ENCODE results near the gene GRK1. TPM values are rescaled to one million over a fixed set of nuclear protein-coding genes. Genes with fewer than 3 reads are reported as not detected.

Gene GRK1
- not detected in 2 replicates for total RNA-seq (2021)
- percentile 3 among the genes with signal in this experiment for Bru-seq, nascent RNA
- BruChase-seq, experiment 1, labeled RNA remaining after a 2-hour chase, result percentile 9 among the genes with signal in this experiment
- percentile 5 among the genes with signal in this experiment for BruChase-seq, experiment 2, labeled RNA remaining after a 6-hour chase
- long read RNA-seq, result 0 reads

DNA sequence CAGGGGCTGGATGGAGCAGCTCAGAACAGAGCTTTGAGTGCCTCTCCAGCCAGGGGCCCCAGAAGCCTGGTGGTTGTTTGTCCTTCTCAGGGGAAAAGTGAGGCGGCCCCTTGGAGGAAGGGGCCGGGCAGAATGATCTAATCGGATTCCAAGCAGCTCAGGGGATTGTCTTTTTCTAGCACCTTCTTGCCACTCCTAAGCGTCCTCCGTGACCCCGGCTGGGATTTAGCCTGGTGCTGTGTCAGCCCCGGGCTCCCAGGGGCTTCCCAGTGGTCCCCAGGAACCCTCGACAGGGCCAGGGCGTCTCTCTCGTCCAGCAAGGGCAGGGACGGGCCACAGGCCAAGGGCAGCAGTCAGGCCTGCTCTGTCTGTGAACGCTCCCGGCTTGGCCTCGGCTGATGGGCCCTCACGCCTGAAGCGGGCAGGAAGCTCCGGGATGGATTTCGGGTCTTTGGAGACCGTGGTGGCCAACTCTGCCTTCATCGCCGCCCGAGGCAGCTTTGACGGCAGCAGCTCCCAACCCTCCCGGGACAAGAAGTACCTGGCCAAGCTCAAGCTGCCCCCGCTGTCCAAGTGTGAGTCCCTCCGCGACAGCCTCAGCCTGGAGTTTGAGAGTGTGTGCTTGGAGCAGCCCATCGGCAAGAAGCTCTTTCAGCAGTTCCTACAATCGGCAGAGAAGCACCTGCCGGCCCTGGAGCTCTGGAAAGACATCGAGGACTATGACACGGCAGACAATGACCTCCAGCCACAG, at the start of gene GRK1:
GRK1 (plus strand) TSS at position 269 of the 751 bp plus-strand sequence; CDS start at position 437, 168 bp downstream.
- no peak for DNase-seq
- Histone ChIP-seq H3K27ac (no peak within 1 kb of the TSS), H3K79me2 (ENCODE audit: low read depth) (no peaks in the 10 kb centered on the region), H3F3A (ENCODE audit: insufficient read depth, low read depth) (no peaks in the 10 kb centered on the region), H2AFZ (no peak within 1 kb of the TSS), H3K4me1 (replicated peaks; ENCODE audit: insufficient read depth) (no peaks in the 10 kb centered on the region), H3K9me2 (ENCODE audit: insufficient read depth) (no peaks in the 10 kb centered on the region), H3K27me3 (ENCODE audit: insufficient read depth, low read depth) (peaks cover 69% of the 10 kb centered on the region), H3K4me3 (no peak within 1 kb of the TSS), H3K4me2 (no peak within 1 kb of the TSS), H4K20me1 (ENCODE audit: insufficient read depth) (no peaks in the 10 kb centered on the region), H3K36me3 (ENCODE audit: low read depth) (no peaks in the 10 kb centered on the region), H3K9me3 (ENCODE audit: insufficient read depth, low read depth) (no peaks in the 10 kb centered on the region)
- intact Hi-C loops (cut with micrococcal nuclease; ENCODE audit: unreplicated experiment), result no loop called here
- no peak for TF ChIP-seq EZH2 (IDR thresholded peaks at IDR 0.05; ENCODE audit: low read depth)
- TF ChIP-seq, protein P1, sequence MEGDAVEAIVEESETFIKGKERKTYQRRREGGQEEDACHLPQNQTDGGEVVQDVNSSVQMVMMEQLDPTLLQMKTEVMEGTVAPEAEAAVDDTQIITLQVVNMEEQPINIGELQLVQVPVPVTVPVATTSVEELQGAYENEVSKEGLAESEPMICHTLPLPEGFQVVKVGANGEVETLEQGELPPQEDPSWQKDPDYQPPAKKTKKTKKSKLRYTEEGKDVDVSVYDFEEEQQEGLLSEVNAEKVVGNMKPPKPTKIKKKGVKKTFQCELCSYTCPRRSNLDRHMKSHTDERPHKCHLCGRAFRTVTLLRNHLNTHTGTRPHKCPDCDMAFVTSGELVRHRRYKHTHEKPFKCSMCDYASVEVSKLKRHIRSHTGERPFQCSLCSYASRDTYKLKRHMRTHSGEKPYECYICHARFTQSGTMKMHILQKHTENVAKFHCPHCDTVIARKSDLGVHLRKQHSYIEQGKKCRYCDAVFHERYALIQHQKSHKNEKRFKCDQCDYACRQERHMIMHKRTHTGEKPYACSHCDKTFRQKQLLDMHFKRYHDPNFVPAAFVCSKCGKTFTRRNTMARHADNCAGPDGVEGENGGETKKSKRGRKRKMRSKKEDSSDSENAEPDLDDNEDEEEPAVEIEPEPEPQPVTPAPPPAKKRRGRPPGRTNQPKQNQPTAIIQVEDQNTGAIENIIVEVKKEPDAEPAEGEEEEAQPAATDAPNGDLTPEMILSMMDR (conservative IDR thresholded peaks at IDR 0.05), result no peak
- POLR2A ChIA-PET (ENCODE audit: unreplicated experiment), result no interaction called here
- CTCF ChIA-PET, result no interaction called here
- no TSS peak for BruUV-seq (replicated peaks)

DNA sequence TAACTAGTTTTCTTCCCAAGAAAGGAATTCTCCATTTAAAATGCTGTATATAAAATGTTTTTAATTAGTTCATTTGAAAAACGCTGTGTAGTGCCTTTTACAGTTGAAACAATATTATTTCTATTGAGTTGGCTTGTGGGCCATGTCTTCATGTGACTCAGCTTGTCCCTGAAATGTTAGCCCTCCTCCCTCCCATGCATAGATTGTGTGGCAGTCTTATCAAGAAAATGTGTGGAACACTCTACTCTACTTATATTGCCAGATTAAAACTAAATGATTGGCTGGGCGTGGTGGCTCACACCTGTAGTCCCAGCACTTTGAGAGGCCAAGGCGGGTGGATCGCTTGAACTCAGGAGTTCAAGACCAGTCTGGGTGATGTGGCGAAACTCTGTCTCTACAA, 49.1 kb upstream of the GRK1 start:
- peaks cover 69% of the 10 kb centered on the region for H3K79me2 ChIP-seq (ENCODE audit: low read depth)
- H3K4me3 ChIP-seq, result no peak overlapping the region
- no peaks in the 10 kb centered on the region for H3K4me1 ChIP-seq (replicated peaks; ENCODE audit: insufficient read depth)
- no peak overlapping the region for H3K27ac ChIP-seq
- no TSS peak for BruUV-seq (replicated peaks)
- POLR2A ChIA-PET (ENCODE audit: unreplicated experiment), result no interaction called here
- TF ChIP-seq EZH2 (IDR thresholded peaks at IDR 0.05; ENCODE audit: low read depth), result no peak
- TF ChIP-seq, protein P1 (conservative IDR thresholded peaks at IDR 0.05), result no peak
- H3F3A ChIP-seq (ENCODE audit: insufficient read depth, low read depth), result no peaks in the 10 kb centered on the region; the same call in 1 of the 2 replicates
- CTCF ChIA-PET, result no interaction called here
- H4K20me1 ChIP-seq (ENCODE audit: insufficient read depth), result peaks cover 82% of the 10 kb centered on the region
- H3K36me3 ChIP-seq (ENCODE audit: low read depth), result 0 out of 2 replicates have a peak, but pooled peaks cover 11% of the 10 kb centered on the region
- no peaks in the 10 kb centered on the region for H3K9me2 ChIP-seq (ENCODE audit: insufficient read depth)
- no peak overlapping the region for H2AFZ ChIP-seq
- no peak for DNase-seq
- no peaks in the 10 kb centered on the region for H3K27me3 ChIP-seq (ENCODE audit: insufficient read depth, low read depth)
- intact Hi-C loops (cut with micrococcal nuclease; ENCODE audit: unreplicated experiment), result no loop called here
- no peaks in the 10 kb centered on the region for H3K9me3 ChIP-seq (ENCODE audit: insufficient read depth, low read depth)
- H3K4me2 ChIP-seq, result no peak overlapping the region

DNA sequence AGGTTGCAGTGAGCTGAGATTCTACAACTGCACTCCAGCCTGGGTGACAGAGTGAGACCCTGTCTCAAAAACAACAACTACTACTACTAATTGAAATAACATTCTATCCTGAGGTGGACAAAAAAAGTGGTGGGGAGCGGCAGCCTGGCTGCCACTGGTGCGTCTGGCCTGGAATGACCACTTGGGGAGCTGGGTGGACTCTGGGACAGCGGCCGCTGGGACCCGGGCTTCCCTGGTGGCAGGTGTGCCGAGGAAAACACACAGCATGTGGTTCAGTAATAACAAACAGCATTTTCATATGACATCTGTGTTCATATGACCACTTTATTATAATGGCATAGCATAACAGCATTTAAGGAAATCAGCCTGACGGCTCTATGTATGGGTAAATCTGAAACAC, 48.6 kb upstream of the GRK1 start:
- Histone ChIP-seq H3K9me2 (ENCODE audit: insufficient read depth) (no peaks in the 10 kb centered on the region), H3K4me2 (no peak overlapping the region), H3K4me1 (replicated peaks; ENCODE audit: insufficient read depth) (no peaks in the 10 kb centered on the region), H3F3A (ENCODE audit: insufficient read depth, low read depth) (no peaks in the 10 kb centered on the region; the same call in 1 of the 2 replicates), H4K20me1 (ENCODE audit: insufficient read depth) (peaks cover 77% of the 10 kb centered on the region), H3K79me2 (ENCODE audit: low read depth) (peaks cover 64% of the 10 kb centered on the region), H3K27me3 (ENCODE audit: insufficient read depth, low read depth) (no peaks in the 10 kb centered on the region), H3K36me3 (ENCODE audit: low read depth) (0 out of 2 replicates have a peak, but pooled peaks cover 12% of the 10 kb centered on the region), H3K27ac (no peak overlapping the region), H3K4me3 (no peak overlapping the region), H2AFZ (no peak overlapping the region), H3K9me3 (ENCODE audit: insufficient read depth, low read depth) (no peaks in the 10 kb centered on the region)
- intact Hi-C loops (cut with micrococcal nuclease; ENCODE audit: unreplicated experiment), result no loop called here
- TF ChIP-seq EZH2 (IDR thresholded peaks at IDR 0.05; ENCODE audit: low read depth), result no peak
- TF ChIP-seq, protein P1 (conservative IDR thresholded peaks at IDR 0.05), result no peak
- POLR2A ChIA-PET (ENCODE audit: unreplicated experiment), result interaction anchor here (0.6 kb wide), 1 partner anchor 201 kb away, joined by 3 read pairs; no protein-coding TSS in a partner anchor
- CTCF ChIA-PET, result no interaction called here
- DNase-seq, result no peak
- no TSS peak for BruUV-seq (replicated peaks)
